SK-N-SH treated with all-trans-retinoic acid at 6 μM for 48 hours (cell line): ENCODE measurements around the gene TOMM5.

ENCODE experiments used
- ATAC-seq: fragments of 200-7000 bp; cut with Tn5 transposase; 3 replicates; pipeline ENCODE4 v1.9.1; 2020; ENCODE audit warnings: mild to moderate bottlenecking, moderate library complexity
- ARNTL ChIP-seq: fragments of 450-650 bp; formaldehyde crosslinking; IDR thresholded peaks from 2 replicates; pipeline ENCODE4 v1.5.0; 2020; ENCODE audit warnings: low read depth, mild to moderate bottlenecking, moderate library complexity, borderline replicate concordance
- BACH2 ChIP-seq: fragments of 250-450 bp; sonication (Bioruptor Pico); IDR thresholded peaks from 2 replicates; pipeline ENCODE4 v1.9.0; 2021; ENCODE audit warnings: mild to moderate bottlenecking, borderline replicate concordance
- CSDC2 ChIP-seq: fragments of 250-450 bp; sonication (Bioruptor Pico); IDR thresholded peaks from 2 replicates; pipeline ENCODE4 v1.5.0; 2020; ENCODE audit warnings: mild to moderate bottlenecking, moderate library complexity
- CSRNP3 ChIP-seq: fragments of 250-450 bp; sonication (Bioruptor Pico); IDR thresholded peaks from 2 replicates; pipeline ENCODE4 v1.5.1; 2021; ENCODE audit warnings: mild to moderate bottlenecking, moderate library complexity
- ESRRG ChIP-seq: fragments of 250-450 bp; sonication (Bioruptor Pico); IDR thresholded peaks from 2 replicates; pipeline ENCODE4 v1.6.1; 2021; ENCODE audit warnings: mild to moderate bottlenecking
- GLIS3 ChIP-seq: fragments of 250-450 bp; sonication (Bioruptor Pico); IDR thresholded peaks from 2 replicates; pipeline ENCODE4 v1.5.0; 2020; ENCODE audit warnings: mild to moderate bottlenecking, moderate library complexity
- ISL1 ChIP-seq: fragments of 250-450 bp; sonication (Bioruptor Pico); IDR thresholded peaks from 2 replicates; pipeline ENCODE4 v2.1.2; 2022; ENCODE audit warnings: mild to moderate bottlenecking, moderate library complexity
- OSR1 ChIP-seq: fragments of 250-450 bp; sonication (Bioruptor Pico); IDR thresholded peaks from 2 replicates; pipeline ENCODE4 v1.8.0; 2022; ENCODE audit warnings: moderate library complexity, mild to moderate bottlenecking, inconsistent platforms
- PATZ1 ChIP-seq: fragments of 250-450 bp; sonication (Bioruptor Pico); IDR thresholded peaks from 2 replicates; pipeline ENCODE4 v1.8.0; 2020; ENCODE audit warnings: mild to moderate bottlenecking, moderate library complexity, borderline replicate concordance
- PPARA ChIP-seq: fragments of 250-450 bp; sonication (Bioruptor Pico); IDR thresholded peaks from 2 replicates; pipeline ENCODE4 v1.5.0; 2020; ENCODE audit warnings: mild to moderate bottlenecking, borderline replicate concordance
- RARB ChIP-seq: fragments of 250-450 bp; sonication (Bioruptor Pico); IDR thresholded peaks from 2 replicates; pipeline ENCODE4 v1.8.0; 2021; ENCODE audit warnings: mild to moderate bottlenecking, moderate library complexity
- SNAI2 ChIP-seq: fragments of 250-450 bp; sonication (Bioruptor Pico); IDR thresholded peaks from 2 replicates; pipeline ENCODE4 v1.5.0; 2020; ENCODE audit warnings: mild to moderate bottlenecking, moderate library complexity
- TCF4 ChIP-seq: fragments of 250-450 bp; sonication (Bioruptor Pico); IDR thresholded peaks from 2 replicates; pipeline ENCODE4 v1.8.0; 2021; ENCODE audit warnings: mild to moderate bottlenecking, moderate library complexity, borderline replicate concordance
- TOX ChIP-seq: fragments of 250-450 bp; sonication (Bioruptor Pico); IDR thresholded peaks from 2 replicates; pipeline ENCODE4 v1.8.0; 2021; ENCODE audit warnings: mild to moderate bottlenecking, moderate library complexity, borderline replicate concordance
- ZC3H10 ChIP-seq: fragments of 250-450 bp; sonication (Bioruptor Pico); IDR thresholded peaks from 2 replicates; pipeline ENCODE4 v1.5.1; 2021; ENCODE audit warnings: mild to moderate bottlenecking, moderate library complexity
- ZFP3 ChIP-seq: fragments of 250-450 bp; sonication (Bioruptor Pico); IDR thresholded peaks from 2 replicates; pipeline ENCODE4 v1.5.0; 2020; ENCODE audit warnings: mild to moderate bottlenecking, moderate library complexity
- ZFP30 ChIP-seq: fragments of 450-650 bp; formaldehyde crosslinking; IDR thresholded peaks from 2 replicates; pipeline ENCODE4 v1.5.0; 2022; ENCODE audit warnings: mild to moderate bottlenecking, moderate library complexity
- ZNF565 ChIP-seq: fragments of 450-650 bp; formaldehyde crosslinking; conservative IDR thresholded peaks from 2 replicates; pipeline ENCODE4 v1.5.0; 2020; ENCODE audit warnings: low read depth, mild to moderate bottlenecking, moderate library complexity
- ZNF70 ChIP-seq: fragments of 450-650 bp; formaldehyde crosslinking; IDR thresholded peaks from 2 replicates; pipeline ENCODE4 v1.5.0; 2020; ENCODE audit warnings: mild to moderate bottlenecking, moderate library complexity
- ZNF8 ChIP-seq: fragments of 450-650 bp; formaldehyde crosslinking; IDR thresholded peaks from 2 replicates; pipeline ENCODE4 v1.5.0; 2020; ENCODE audit warnings: mild to moderate bottlenecking, moderate library complexity
- TF ChIP-seq, protein P1 (sequence below): fragments of 250-450 bp; sonication (Bioruptor Pico); IDR thresholded peaks from 2 replicates; pipeline ENCODE4 v1.5.1; 2020; ENCODE audit warnings: low read depth, mild to moderate bottlenecking, moderate library complexity
- TF ChIP-seq, protein P2 (sequence below): fragments of 250-450 bp; sonication (Bioruptor Pico); IDR thresholded peaks from 2 replicates; pipeline ENCODE4 v1.8.0; 2021; ENCODE audit warnings: low read depth, mild to moderate bottlenecking, moderate library complexity, borderline replicate concordance

TOMM5 gene

GRCh38 chr9:37575921-37576721 is 16.3 kb downstream of the TOMM5 start, which contains the start of gene FBXO10 (continued):
- no peak for TF ChIP-seq PATZ1
- TF ChIP-seq BACH2 (CRISPR knock-in tag) = no peak
- TF ChIP-seq OSR1 = no peak
- TF ChIP-seq, protein P1, sequence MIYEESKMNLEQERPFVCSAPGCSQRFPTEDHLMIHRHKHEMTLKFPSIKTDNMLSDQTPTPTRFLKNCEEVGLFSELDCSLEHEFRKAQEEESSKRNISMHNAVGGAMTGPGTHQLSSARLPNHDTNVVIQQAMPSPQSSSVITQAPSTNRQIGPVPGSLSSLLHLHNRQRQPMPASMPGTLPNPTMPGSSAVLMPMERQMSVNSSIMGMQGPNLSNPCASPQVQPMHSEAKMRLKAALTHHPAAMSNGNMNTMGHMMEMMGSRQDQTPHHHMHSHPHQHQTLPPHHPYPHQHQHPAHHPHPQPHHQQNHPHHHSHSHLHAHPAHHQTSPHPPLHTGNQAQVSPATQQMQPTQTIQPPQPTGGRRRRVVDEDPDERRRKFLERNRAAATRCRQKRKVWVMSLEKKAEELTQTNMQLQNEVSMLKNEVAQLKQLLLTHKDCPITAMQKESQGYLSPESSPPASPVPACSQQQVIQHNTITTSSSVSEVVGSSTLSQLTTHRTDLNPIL (CRISPR knock-in tag) = no peak
- no peak for TF ChIP-seq RARB (CRISPR knock-in tag)
- no peak for TF ChIP-seq ZNF8 (CRISPR knock-in tag)
- no peak for TF ChIP-seq TOX (CRISPR knock-in tag)
- 0 out of 2 replicates have a peak, but pooled peaks have one; percentile 5 for TF ChIP-seq ISL1
- TF ChIP-seq ZNF565 (CRISPR knock-in tag) = no peak
- TF ChIP-seq ARNTL = no peak
- TF ChIP-seq PPARA = no peak
- no peak for TF ChIP-seq CSDC2 (CRISPR knock-in tag)
- no peak for TF ChIP-seq ZNF70 (CRISPR knock-in tag)
- TF ChIP-seq, all 23 proteins: peak for 4

DNA sequence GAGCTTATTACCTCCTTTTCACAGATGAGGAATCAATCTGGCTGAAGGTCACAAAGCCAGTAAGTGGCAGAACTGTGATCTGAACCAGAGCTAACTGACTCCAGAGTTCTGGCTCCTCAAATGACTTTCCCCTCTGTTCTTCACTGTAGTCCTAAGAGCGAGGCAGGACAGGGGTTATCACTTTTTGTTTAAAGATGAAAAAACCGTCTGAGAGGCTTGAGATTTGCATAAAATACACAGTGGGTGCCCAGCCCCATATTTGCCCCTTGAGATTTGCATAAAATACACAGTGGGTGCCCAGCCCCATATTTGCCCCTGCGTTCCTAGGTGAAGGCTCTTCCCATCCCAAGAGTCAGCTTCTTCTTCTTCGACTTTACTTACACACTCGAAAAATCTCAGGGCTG is 16.9 kb downstream of the TOMM5 start:
- peak; percentile 55 for ATAC-seq
- no peak for TF ChIP-seq ZFP30 (CRISPR knock-in tag)
- no peak for TF ChIP-seq ARNTL

DNA sequence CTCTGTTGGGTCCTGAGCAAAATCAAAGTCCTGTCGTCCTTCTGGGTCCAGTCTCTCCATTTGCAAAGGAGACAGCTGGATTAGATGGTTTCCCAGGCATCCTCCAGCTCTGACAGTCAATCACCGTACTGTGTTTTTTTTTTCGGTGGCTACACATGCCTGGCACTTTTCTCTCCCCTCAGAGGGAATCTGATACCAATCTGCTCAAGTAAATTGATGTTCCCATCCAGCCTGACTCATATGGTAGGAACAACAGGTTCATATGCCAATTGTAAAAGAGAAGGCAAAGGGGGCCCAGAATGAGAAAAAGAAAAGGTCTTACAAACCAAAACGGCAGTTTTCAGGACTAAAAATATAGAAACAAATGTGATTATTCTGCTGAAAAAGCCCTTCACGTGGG is 17.4 kb downstream of the TOMM5 start:
- TF ChIP-seq TCF4 (CRISPR knock-in tag) (no peak), CSDC2 (CRISPR knock-in tag) (no peak), ARNTL (no peak), CSRNP3 (no peak), PPARA (no peak), GLIS3 (CRISPR knock-in tag) (no peak), ZC3H10 (no peak), ISL1 (no peak), TOX (CRISPR knock-in tag) (no peak), ZFP30 (CRISPR knock-in tag) (no peak), RARB (CRISPR knock-in tag) (no peak), SNAI2 (CRISPR knock-in tag) (no peak), ZFP3 (CRISPR knock-in tag) (no peak)
- TF ChIP-seq, protein P2, sequence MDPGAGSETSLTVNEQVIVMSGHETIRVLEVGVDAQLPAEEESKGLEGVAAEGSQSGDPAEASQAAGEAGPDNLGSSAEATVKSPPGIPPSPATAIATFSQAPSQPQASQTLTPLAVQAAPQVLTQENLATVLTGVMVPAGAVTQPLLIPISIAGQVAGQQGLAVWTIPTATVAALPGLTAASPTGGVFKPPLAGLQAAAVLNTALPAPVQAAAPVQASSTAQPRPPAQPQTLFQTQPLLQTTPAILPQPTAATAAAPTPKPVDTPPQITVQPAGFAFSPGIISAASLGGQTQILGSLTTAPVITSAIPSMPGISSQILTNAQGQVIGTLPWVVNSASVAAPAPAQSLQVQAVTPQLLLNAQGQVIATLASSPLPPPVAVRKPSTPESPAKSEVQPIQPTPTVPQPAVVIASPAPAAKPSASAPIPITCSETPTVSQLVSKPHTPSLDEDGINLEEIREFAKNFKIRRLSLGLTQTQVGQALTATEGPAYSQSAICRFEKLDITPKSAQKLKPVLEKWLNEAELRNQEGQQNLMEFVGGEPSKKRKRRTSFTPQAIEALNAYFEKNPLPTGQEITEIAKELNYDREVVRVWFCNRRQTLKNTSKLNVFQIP (CRISPR knock-in tag) = no peak
- TF ChIP-seq, protein P1 (CRISPR knock-in tag) = no peak
- ATAC-seq = peak; percentile 53

DNA sequence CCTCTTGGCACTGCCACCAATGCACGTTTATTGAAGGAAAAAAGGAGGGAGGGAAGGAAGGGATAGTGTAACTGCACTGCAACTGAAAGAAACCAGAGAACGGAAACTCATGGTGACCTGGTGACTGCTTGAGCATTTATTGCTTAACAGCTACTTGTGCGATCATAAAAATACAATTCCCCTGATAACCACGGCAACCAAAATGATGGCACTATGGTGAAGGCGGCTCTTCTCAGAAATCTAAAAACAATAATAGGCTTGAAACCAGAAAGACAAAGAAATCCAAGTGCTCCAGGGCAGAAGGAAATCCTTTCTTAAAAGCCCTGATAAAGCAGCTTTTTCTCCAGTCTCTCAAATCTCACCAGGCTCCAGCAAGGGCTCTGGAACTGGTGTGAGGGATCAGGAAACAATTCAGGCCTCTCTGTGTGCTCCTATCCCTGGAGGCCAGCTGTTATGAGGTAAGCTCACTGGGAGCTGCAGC is 18.1 kb downstream of the TOMM5 start:
- ATAC-seq = no peak
- TF ChIP-seq ISL1 = no peak
- TF ChIP-seq, protein P1 (CRISPR knock-in tag) = no peak
- no peak for TF ChIP-seq PATZ1
- no peak for TF ChIP-seq PPARA
- TF ChIP-seq ESRRG = no peak
- TF ChIP-seq BACH2 (CRISPR knock-in tag) = no peak
- no peak for TF ChIP-seq CSDC2 (CRISPR knock-in tag)
- TF ChIP-seq TOX (CRISPR knock-in tag) = no peak
- TF ChIP-seq ZC3H10 = no peak
- TF ChIP-seq ZNF8 (CRISPR knock-in tag) = no peak
